IgD-negative memory B cell (primary cell): Measurements from ENCODE around the gene LRRC7. TPM values are rescaled to one million over a fixed set of nuclear protein-coding genes. Genes with fewer than 3 reads are reported as not detected.
"Not testable (repeated sequence)": the region's sequence is repeated elsewhere in the genome, so short reads cannot be mapped to it uniquely, and the experiment has no call there.

Source experiments
- H3K27ac Mint-ChIP-seq, 3 donors: one replicate each; pipeline ENCODE4 v1.8.0; 2020 to 2022; ENCODE audit warnings: mild to moderate bottlenecking in 3 of 3, mixed read lengths in 3 of 3, moderate library complexity in 1 of 3
- H3K27me3 Mint-ChIP-seq: one replicate; pipeline ENCODE4 v1.8.0; 2021; ENCODE audit warnings: mixed read lengths
- H3K36me3 Mint-ChIP-seq: one replicate; pipeline ENCODE4 v1.8.0; 2020; ENCODE audit warnings: mild to moderate bottlenecking, mixed read lengths
- H3K4me1 Mint-ChIP-seq, 3 donors: one replicate each; pipeline ENCODE4 v1.8.0; 2020 to 2022; ENCODE audit warnings: mixed read lengths in 3 of 3, mild to moderate bottlenecking in 1 of 3
- H3K4me3 Mint-ChIP-seq, 4 donors: one replicate each; pipeline ENCODE4 v1.8.0; 2020 to 2022; ENCODE audit warnings: mild to moderate bottlenecking in 4 of 4, mixed read lengths in 4 of 4, moderate library complexity in 3 of 4
- H3K9me3 Mint-ChIP-seq, 3 donors: one replicate each; pipeline ENCODE4 v1.8.0; 2020 to 2021; ENCODE audit warnings: mixed read lengths in 3 of 3, mild to moderate bottlenecking in 1 of 3
- polyA plus RNA-seq: library from polyadenylated mRNA; unstranded; fragments of 300-500 nt; fragmentation: Illumina TruSeq; gene quantifications from one replicate; pipeline ENCODE4 v1.2.3, GENCODE V29; 2021

LRRC7 gene
- polyA plus RNA-seq, 1 donor from 2014 or later = not detected

- Mint-ChIP-seq H3K4me3 (no peak overlapping the region), H3K4me1 (no peaks in the 10 kb centered on the region), H3K27me3 (no peaks in the 10 kb centered on the region), H3K27ac (no peak overlapping the region), H3K9me3 (peaks cover 4 to 9% (median 6%) of the 10 kb centered on the region in 3 donors), H3K36me3 (no peaks in the 10 kb centered on the region)
These were observed 133.0 kb downstream of the LRRC7 start for GRCh38 chr1:69700770-69701169.

GRCh38 chr1:69702085-69702484 is 134.4 kb downstream of the LRRC7 start:
- Mint-ChIP-seq H3K36me3 (no peaks in the 10 kb centered on the region), H3K4me3 (no peak overlapping the region), H3K4me1 (no peaks in the 10 kb centered on the region), H3K27ac (no peak overlapping the region), H3K9me3 (peaks cover 0 to 4% (median 0%) of the 10 kb centered on the region in 3 donors), H3K27me3 (no peaks in the 10 kb centered on the region)

- H3K4me3 Mint-ChIP-seq = no peak overlapping the region
These were observed 138.8 kb downstream of the LRRC7 start for GRCh38 chr1:69706473-69706872.

GRCh38 chr1:69707103-69707502 is 139.4 kb downstream of the LRRC7 start:
- H3K9me3 Mint-ChIP-seq = no peaks in the 10 kb centered on the region
- H3K4me3 Mint-ChIP-seq = no peak overlapping the region
- H3K27me3 Mint-ChIP-seq = no peaks in the 10 kb centered on the region
- H3K4me1 Mint-ChIP-seq = no peaks in the 10 kb centered on the region
- H3K27ac Mint-ChIP-seq = no peak overlapping the region
- no peaks in the 10 kb centered on the region for H3K36me3 Mint-ChIP-seq

More at GRCh38 chr1:69706473-69706872, 138.8 kb downstream of the LRRC7 start:
- Mint-ChIP-seq H3K4me1 (no peaks in the 10 kb centered on the region), H3K36me3 (no peaks in the 10 kb centered on the region), H3K27me3 (no peaks in the 10 kb centered on the region), H3K27ac (no peak overlapping the region), H3K9me3 (no peaks in the 10 kb centered on the region)

- Mint-ChIP-seq H3K36me3 (no peaks in the 10 kb centered on the region), H3K9me3 (no peaks in the 10 kb centered on the region), H3K4me3 (no peak overlapping the region), H3K27ac (no peak overlapping the region), H3K27me3 (no peaks in the 10 kb centered on the region), H3K4me1 (no peaks in the 10 kb centered on the region)
These were observed 142.9 kb downstream of the LRRC7 start for GRCh38 chr1:69710484-69711189.

GRCh38 chr1:69711190-69711930 is 143.6 kb downstream of the LRRC7 start:
- H3K4me1 Mint-ChIP-seq = no peaks in the 10 kb centered on the region
- no peaks in the 10 kb centered on the region for H3K9me3 Mint-ChIP-seq
- no peaks in the 10 kb centered on the region for H3K36me3 Mint-ChIP-seq
- H3K27me3 Mint-ChIP-seq = no peaks in the 10 kb centered on the region
- no peak overlapping the region for H3K27ac Mint-ChIP-seq
- H3K4me3 Mint-ChIP-seq = no peak overlapping the region

- not testable (repeated sequence) for H3K27me3 Mint-ChIP-seq, H3K27ac Mint-ChIP-seq, H3K4me3 Mint-ChIP-seq, H3K36me3 Mint-ChIP-seq, H3K4me1 Mint-ChIP-seq, H3K9me3 Mint-ChIP-seq
These were observed 150.1 kb downstream of the LRRC7 start for GRCh38 chr1:69717834-69718233.

GRCh38 chr1:69728206-69728605 is 160.5 kb downstream of the LRRC7 start:
- Mint-ChIP-seq H3K27ac (no peak overlapping the region), H3K27me3 (no peaks in the 10 kb centered on the region), H3K4me1 (no peaks in the 10 kb centered on the region), H3K36me3 (no peaks in the 10 kb centered on the region), H3K9me3 (peaks cover 2 to 6% (median 3%) of the 10 kb centered on the region in 3 donors), H3K4me3 (no peak overlapping the region)

- Mint-ChIP-seq H3K4me1 (no peaks in the 10 kb centered on the region), H3K27ac (no peak overlapping the region), H3K4me3 (no peak overlapping the region), H3K9me3 (peaks cover 0 to 6% (median 3%) of the 10 kb centered on the region in 3 donors), H3K27me3 (no peaks in the 10 kb centered on the region), H3K36me3 (no peaks in the 10 kb centered on the region)
These were observed 165.3 kb downstream of the LRRC7 start for GRCh38 chr1:69733061-69733460.

GRCh38 chr1:69737527-69738185 is 169.9 kb downstream of the LRRC7 start:
- no peak overlapping the region for H3K4me3 Mint-ChIP-seq
- H3K27ac Mint-ChIP-seq = no peak overlapping the region
- H3K4me1 Mint-ChIP-seq = no peaks in the 10 kb centered on the region
- H3K36me3 Mint-ChIP-seq = no peaks in the 10 kb centered on the region
- no peaks in the 10 kb centered on the region for H3K9me3 Mint-ChIP-seq
- H3K27me3 Mint-ChIP-seq = no peaks in the 10 kb centered on the region

GRCh38 chr1:69738458-69739250 is 170.9 kb downstream of the LRRC7 start:
- Mint-ChIP-seq H3K27ac (no peak overlapping the region), H3K4me3 (no peak overlapping the region), H3K36me3 (no peaks in the 10 kb centered on the region), H3K27me3 (no peaks in the 10 kb centered on the region), H3K4me1 (no peaks in the 10 kb centered on the region), H3K9me3 (no peaks in the 10 kb centered on the region)

GRCh38 chr1:69739251-69739605 is 171.5 kb downstream of the LRRC7 start:
- no peaks in the 10 kb centered on the region for H3K27me3 Mint-ChIP-seq
- no peaks in the 10 kb centered on the region for H3K4me1 Mint-ChIP-seq
- no peak overlapping the region for H3K4me3 Mint-ChIP-seq
- no peaks in the 10 kb centered on the region for H3K9me3 Mint-ChIP-seq
- no peaks in the 10 kb centered on the region for H3K36me3 Mint-ChIP-seq
- H3K27ac Mint-ChIP-seq = no peak overlapping the region

- H3K9me3 Mint-ChIP-seq = peaks cover 0 to 2% (median 0%) of the 10 kb centered on the region in 3 donors
- H3K27me3 Mint-ChIP-seq = no peaks in the 10 kb centered on the region
- H3K4me1 Mint-ChIP-seq = no peaks in the 10 kb centered on the region
- H3K36me3 Mint-ChIP-seq = no peaks in the 10 kb centered on the region
- H3K27ac Mint-ChIP-seq = no peak overlapping the region
- no peak overlapping the region for H3K4me3 Mint-ChIP-seq
These were observed 175.4 kb downstream of the LRRC7 start for GRCh38 chr1:69743146-69743545.

GRCh38 chr1:69744381-69744780 is 176.7 kb downstream of the LRRC7 start:
- no peak overlapping the region for H3K4me3 Mint-ChIP-seq
- H3K9me3 Mint-ChIP-seq = peaks cover 0 to 2% (median 0%) of the 10 kb centered on the region in 3 donors
- no peaks in the 10 kb centered on the region for H3K36me3 Mint-ChIP-seq
- H3K4me1 Mint-ChIP-seq = no peaks in the 10 kb centered on the region
- no peaks in the 10 kb centered on the region for H3K27me3 Mint-ChIP-seq
- no peak overlapping the region for H3K27ac Mint-ChIP-seq

- Mint-ChIP-seq H3K36me3 (no peaks in the 10 kb centered on the region), H3K4me3 (no peak overlapping the region), H3K4me1 (no peaks in the 10 kb centered on the region), H3K27me3 (no peaks in the 10 kb centered on the region), H3K9me3 (peaks cover 0 to 2% (median 0%) of the 10 kb centered on the region in 3 donors), H3K27ac (no peak overlapping the region)
These were observed 179.5 kb downstream of the LRRC7 start for GRCh38 chr1:69747207-69747606.
